Measurements from ENCODE around the gene NCLN. TPM values are rescaled to one million over a fixed set of nuclear protein-coding genes. Genes with fewer than 3 reads are reported as not detected.

Gene NCLN
- total RNA-seq, 1 experiment from 2014 or later = 74.7 TPM

DNA sequence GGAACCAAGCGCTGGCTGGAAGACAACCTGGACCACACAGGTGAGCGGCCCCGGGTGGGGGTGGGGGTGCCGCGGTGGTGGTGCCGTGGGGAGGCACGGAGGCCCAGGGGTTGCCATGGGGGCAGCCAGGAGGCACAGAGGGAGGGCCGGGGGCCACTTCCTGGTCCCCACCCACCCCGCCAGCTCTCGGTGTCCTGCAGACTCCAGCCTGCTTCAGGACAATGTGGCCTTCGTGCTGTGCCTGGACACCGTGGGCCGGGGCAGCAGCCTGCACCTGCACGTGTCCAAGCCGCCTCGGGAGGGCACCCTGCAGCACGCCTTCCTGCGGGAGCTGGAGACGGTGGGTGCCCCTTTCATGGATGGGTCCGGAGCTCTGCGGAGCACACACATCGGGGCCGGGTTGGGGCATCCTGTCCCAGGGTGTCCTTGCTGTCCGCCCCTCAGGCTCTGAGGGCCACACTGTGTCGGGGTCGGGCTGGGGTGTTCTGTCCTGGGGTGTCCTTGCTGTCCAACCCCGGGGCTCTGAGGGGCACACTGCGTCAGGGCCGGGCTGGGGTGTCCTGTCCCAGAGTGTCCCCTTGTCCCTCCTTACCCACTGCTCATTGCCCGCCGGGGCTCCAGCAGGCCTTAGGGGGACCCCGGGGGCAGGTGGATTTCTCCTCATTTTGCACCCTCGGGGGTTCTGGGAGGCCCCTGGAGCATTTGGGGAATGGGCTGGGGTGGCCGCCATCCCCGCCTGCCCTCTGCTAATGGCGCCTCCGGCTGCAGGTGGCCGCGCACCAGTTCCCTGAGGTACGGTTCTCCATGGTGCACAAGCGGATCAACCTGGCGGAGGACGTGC lies 18.3 kb downstream of the NCLN start:
- ATAC-seq (no peak), DNase-seq (no peak)
- BruUV-seq (replicated peaks) = no TSS peak
- Histone ChIP-seq H2AFZ (ENCODE audit: low read length) (no peak overlapping the region), H3K9me2 (replicated peaks; ENCODE audit: low read length) (no peaks in the 10 kb centered on the region), H3K27me3 (ENCODE audit: low read length) (no peaks in the 10 kb centered on the region), H3K4me1 (ENCODE audit: insufficient read depth, low read length) (no peaks in the 10 kb centered on the region), H4K20me1 (ENCODE audit: low read length) (no peaks in the 10 kb centered on the region), H3K79me2 (ENCODE audit: low read length) (no peaks in the 10 kb centered on the region), H3K9me3 (ENCODE audit: low read length) (no peaks in the 10 kb centered on the region), H3F3A (ENCODE audit: low read length, unreplicated experiment) (no peaks in the 10 kb centered on the region), H3K4me2 (ENCODE audit: low read length) (no peak overlapping the region), H3K36me3 (ENCODE audit: low read depth, low read length) (no peaks in the 10 kb centered on the region; the same call in 1 of the 2 replicates), H3K9ac (ENCODE audit: low read length) (no peak overlapping the region), H3K4me3 (ENCODE audit: low read length) (no peak overlapping the region), H3K27ac (ENCODE audit: low read length) (no peak overlapping the region)
- intact Hi-C loops (cut with micrococcal nuclease) = no loop called here
- POLR2A ChIA-PET (ENCODE audit: unreplicated experiment) = no interaction called here
- CTCF ChIA-PET = no interaction called here
- TF ChIP-seq CTCF (conservative IDR thresholded peaks at IDR 0.05; ENCODE audit: low read depth, low read length) (no peak), EZH2phosphoT487 (IDR thresholded peaks at IDR 0.05; ENCODE audit: borderline replicate concordance, low read length) (no peak), EZH2 (IDR thresholded peaks at IDR 0.05; ENCODE audit: low read length, unreplicated experiment) (no peak)

DNA sequence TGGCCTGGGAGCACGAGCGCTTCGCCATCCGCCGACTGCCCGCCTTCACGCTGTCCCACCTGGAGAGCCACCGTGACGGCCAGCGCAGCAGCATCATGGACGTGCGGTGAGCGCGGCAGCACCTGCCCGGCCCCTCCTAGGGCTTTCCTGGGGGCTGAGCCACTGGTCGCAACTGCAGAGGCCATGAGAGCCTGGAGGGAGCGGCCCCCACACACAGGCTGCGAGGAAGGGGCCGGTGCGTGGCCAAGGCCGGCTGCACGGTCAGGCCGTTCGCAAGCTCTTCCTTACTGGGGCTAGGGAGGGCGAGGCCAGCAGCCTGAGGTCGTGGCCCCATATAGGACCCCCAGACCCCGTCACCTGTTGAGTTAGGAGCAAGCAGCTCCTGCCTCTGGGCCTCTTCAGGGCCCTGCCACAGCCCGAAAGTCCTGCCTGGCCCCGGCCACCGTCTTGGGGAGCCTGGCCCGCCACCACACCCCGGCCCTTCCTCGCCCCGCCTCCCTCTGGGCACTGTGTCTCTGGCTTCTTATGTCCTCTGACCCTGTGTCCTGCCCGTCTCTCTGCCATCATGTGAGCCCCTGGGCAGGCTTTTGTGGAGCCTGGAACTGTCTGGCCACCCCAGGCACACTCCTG lies 19.0 kb downstream of the NCLN start:
- Histone ChIP-seq H3K36me3 (ENCODE audit: low read depth, low read length) (no peaks in the 10 kb centered on the region; the same call in 1 of the 2 replicates), H3K9ac (ENCODE audit: low read length) (no peak overlapping the region), H3K9me2 (replicated peaks; ENCODE audit: low read length) (no peaks in the 10 kb centered on the region), H3K27me3 (ENCODE audit: low read length) (no peaks in the 10 kb centered on the region), H3K9me3 (ENCODE audit: low read length) (no peaks in the 10 kb centered on the region), H3K27ac (ENCODE audit: low read length) (no peak overlapping the region), H4K20me1 (ENCODE audit: low read length) (no peaks in the 10 kb centered on the region), H3K4me1 (ENCODE audit: insufficient read depth, low read length) (no peaks in the 10 kb centered on the region), H3K79me2 (ENCODE audit: low read length) (no peaks in the 10 kb centered on the region), H3F3A (ENCODE audit: low read length, unreplicated experiment) (no peaks in the 10 kb centered on the region), H2AFZ (ENCODE audit: low read length) (no peak overlapping the region), H3K4me3 (ENCODE audit: low read length) (no peak overlapping the region), H3K4me2 (ENCODE audit: low read length) (no peak overlapping the region)
- ATAC-seq (no peak), DNase-seq (no peak)
- no TSS peak for BruUV-seq (replicated peaks)
- intact Hi-C loops (cut with micrococcal nuclease) = no loop called here
- CTCF ChIA-PET = no interaction called here
- TF ChIP-seq EZH2 (IDR thresholded peaks at IDR 0.05; ENCODE audit: low read length, unreplicated experiment) = no peak
- TF ChIP-seq CTCF (conservative IDR thresholded peaks at IDR 0.05; ENCODE audit: low read depth, low read length) = no peak
- no peak for TF ChIP-seq EZH2phosphoT487 (IDR thresholded peaks at IDR 0.05; ENCODE audit: borderline replicate concordance, low read length)
- POLR2A ChIA-PET (ENCODE audit: unreplicated experiment) = no interaction called here

All from PC-3 (cell line).